GM12878 (cell line): Measurements from ENCODE around the gene APOBEC3H. TPM values are rescaled to one million over a fixed set of nuclear protein-coding genes. Genes with fewer than 3 reads are reported as not detected.

Experiments
- ATAC-seq: fragments of 200-7000 bp; cut with Tn5 transposase; 3 replicates; pipeline ENCODE4 v1.9.1; 2020; ENCODE audit warnings: mild to moderate bottlenecking, moderate library complexity
- BruUV-seq: library from RNA; stranded (reverse); fragments of 400-500 nt; replicated peaks from 2 replicates; lab custom pipeline; 2021; lab: Mats Ljungman, UMichigan
- CTCF ChIA-PET: fragments of 300-600 bp; sonication (Branson Sonifier 250); formaldehyde crosslinking; extraction: SDS; loops from one replicate; lab custom pipeline; 2021; ENCODE audit warnings: inconsistent platforms; lab: Yijun Ruan, JAX
- POLR2A ChIA-PET: fragments of 350-600 bp; formaldehyde crosslinking; extraction: SDS; loops from one replicate; lab custom pipeline; 2021; ENCODE audit warnings: inconsistent platforms; lab: Charles Lee
- RAD21 ChIA-PET: fragments of 300-600 bp; sonication (Branson Sonifier 250); formaldehyde crosslinking; loops from one replicate; lab custom pipeline; 2023; ENCODE audit warnings: antibody characterized with exemption; ENCODE audit not compliant: unreplicated experiment; lab: Charles Lee
- SMC1A ChIA-PET: fragments of 300-600 bp; sonication (Branson Sonifier 250); formaldehyde crosslinking; loops from one replicate; lab custom pipeline; 2023; ENCODE audit not compliant: unreplicated experiment, uncharacterized antibody; lab: Charles Lee
- DNase-seq: peaks from one replicate; pipeline ENCODE4 v3.0.0-alpha.2; 2011; ENCODE audit warnings: low read depth, low spot score
- FAIRE-seq: peaks from 3 replicates; lab custom pipeline; 2011; peaks lifted over from hg19 to GRCh38; lab: Jason Lieb, UNC
- H2AFZ ChIP-seq: 2 replicates; pipeline ENCODE4 v1.6.0; 2011; ENCODE audit warnings: low read depth, low read length, control low read depth; ENCODE audit not compliant: control insufficient read depth
- H3K27ac ChIP-seq: 2 replicates; pipeline ENCODE4 v1.5.1; 2011; ENCODE audit warnings: control low read depth; ENCODE audit not compliant: control insufficient read depth, insufficient read depth
- H3K27me3 ChIP-seq, 2 experiments: replicated peaks in 1 of 2; 2 replicates each; pipeline versions ENCODE4 v1.6.0 to v1.6.1; 2011; ENCODE audit warnings: low read length in 1 of 2; ENCODE audit not compliant: control insufficient read depth in 2 of 2, insufficient read depth in 2 of 2
- H3K36me3 ChIP-seq, 2 experiments: 2 replicates each; pipeline ENCODE4 v1.5.1; 2011; ENCODE audit warnings: low read length in 1 of 2; ENCODE audit not compliant: control insufficient read depth in 2 of 2, insufficient read depth in 2 of 2
- H3K4me1 ChIP-seq: 2 replicates; pipeline ENCODE4 v1.6.1; 2011; ENCODE audit warnings: mild to moderate bottlenecking, low read length, moderate library complexity, mixed read lengths; ENCODE audit not compliant: control insufficient read depth, insufficient read depth
- H3K4me2 ChIP-seq: 2 replicates; pipeline ENCODE4 v1.6.0; 2011; ENCODE audit warnings: control low read depth; ENCODE audit not compliant: control insufficient read depth, insufficient read depth
- H3K4me3 ChIP-seq: fragments of 200-600 bp; sonication (generic); 2 replicates; pipeline ENCODE4 v1.5.1; 2016
- H3K79me2 ChIP-seq: 2 replicates; pipeline ENCODE4 v1.6.0; 2011; ENCODE audit warnings: low read length; ENCODE audit not compliant: control insufficient read depth, insufficient read depth
- H3K9ac ChIP-seq: 2 replicates; pipeline ENCODE4 v1.8.0; 2011; ENCODE audit warnings: low read length, control low read depth, mixed read lengths; ENCODE audit not compliant: control insufficient read depth, insufficient read depth
- H3K9me3 ChIP-seq: replicated peaks from 3 replicates; pipeline ENCODE4 v1.5.1; 2011; ENCODE audit warnings: mild to moderate bottlenecking, low read length; ENCODE audit not compliant: control insufficient read depth, insufficient read depth
- H4K20me1 ChIP-seq: 2 replicates; pipeline ENCODE4 v1.6.0; 2011; ENCODE audit not compliant: control insufficient read depth, insufficient read depth
- BCLAF1 ChIP-seq: fragments of 450-650 bp; IDR thresholded peaks from 2 replicates; pipeline ENCODE4 v1.6.1; 2017; ENCODE audit warnings: antibody characterized with exemption, mild to moderate bottlenecking, moderate library complexity
- CBFB ChIP-seq: IDR thresholded peaks from 2 replicates; pipeline ENCODE4 v1.6.1; 2016; ENCODE audit warnings: antibody characterized with exemption, low read depth
- CHD4 ChIP-seq: fragments of 200-600 bp; sonication (generic); IDR thresholded peaks from 2 replicates; pipeline ENCODE4 v1.6.1; 2016; ENCODE audit warnings: mild to moderate bottlenecking
- CREB1 ChIP-seq: IDR thresholded peaks from 2 replicates; pipeline ENCODE4 v1.6.1; 2012; ENCODE audit warnings: low read depth, mild to moderate bottlenecking, inconsistent platforms
- CTCF ChIP-seq, 3 experiments: IDR thresholded peaks in 2 of 3; conservative IDR thresholded peaks in 1 of 3; 2 replicates each; pipeline ENCODE4 v1.5.1; 2011; ENCODE audit warnings: low read depth in 3 of 3, low read length in 3 of 3, mild to moderate bottlenecking in 3 of 3, control low read depth in 2 of 3, moderate library complexity in 2 of 3, inconsistent platforms in 1 of 3, mixed read lengths in 1 of 3; ENCODE audit not compliant: control insufficient read depth in 2 of 3, insufficient read depth in 1 of 3; ENCODE audit errors: extremely low read depth in 1 of 3
- ESRRA ChIP-seq: IDR thresholded peaks from 2 replicates; pipeline ENCODE4 v1.6.1; 2012; ENCODE audit warnings: mild to moderate bottlenecking, low read length, improper control_type of control experiment
- MEF2B ChIP-seq: fragments of 450-650 bp; IDR thresholded peaks from 2 replicates; pipeline ENCODE4 v1.6.1; 2018; ENCODE audit warnings: mild to moderate bottlenecking, moderate library complexity; ENCODE audit not compliant: partially characterized antibody, poor library complexity, severe bottlenecking
- MLLT1 ChIP-seq: fragments of 450-650 bp; IDR thresholded peaks from 2 replicates; pipeline ENCODE4 v1.6.1; 2016; ENCODE audit warnings: mild to moderate bottlenecking
- MTA2 ChIP-seq: fragments of 450-650 bp; IDR thresholded peaks from 2 replicates; pipeline ENCODE4 v1.6.1; 2016; ENCODE audit warnings: low read depth, mild to moderate bottlenecking, moderate library complexity
- MYB ChIP-seq: fragments of 150-350 bp; IDR thresholded peaks from 2 replicates; pipeline ENCODE4 v1.6.1; 2014; ENCODE audit warnings: mild to moderate bottlenecking, low read depth, low read length, borderline replicate concordance
- MYC ChIP-seq: IDR thresholded peaks from 2 replicates; pipeline ENCODE4 v1.6.1; 2011; ENCODE audit warnings: mild to moderate bottlenecking, low read length, moderate library complexity, inconsistent platforms; ENCODE audit not compliant: insufficient read depth, insufficient replicate concordance, insufficient read length, severe bottlenecking
- NFYB ChIP-seq: IDR thresholded peaks from 2 replicates; pipeline ENCODE4 v1.6.1; 2011; ENCODE audit warnings: low read depth, mild to moderate bottlenecking, low read length, improper control_type of control experiment, moderate library complexity; ENCODE audit not compliant: insufficient read depth
- NRF1 ChIP-seq: conservative IDR thresholded peaks from 2 replicates; pipeline ENCODE4 v1.6.1; 2011; ENCODE audit warnings: mild to moderate bottlenecking, low read depth, low read length, improper control_type of control experiment
- YY1 ChIP-seq: IDR thresholded peaks from 2 replicates; pipeline ENCODE4 v1.6.1; 2011; ENCODE audit warnings: low read depth, mild to moderate bottlenecking, low read length
- ZNF24 ChIP-seq: fragments of 450-650 bp; IDR thresholded peaks from 2 replicates; pipeline ENCODE4 v1.6.1; 2017; ENCODE audit warnings: antibody characterized with exemption, mild to moderate bottlenecking
- ZSCAN29 ChIP-seq: fragments of 450-650 bp; IDR thresholded peaks from 2 replicates; pipeline ENCODE4 v1.6.1; 2017; ENCODE audit warnings: mild to moderate bottlenecking, moderate library complexity
- WGBS: methylation state at CpG from one replicate; pipeline ENCODE4 v1.1.6; 2016; ENCODE audit warnings: low lambda C conversion rate; ENCODE audit not compliant: insufficient replicate concordance, insufficient coverage; ENCODE audit errors: missing lambda C conversion rate; 5-methylcytosine and 5-hydroxymethylcytosine counted together
- in situ Hi-C: fragments of 300-500 bp; cut with MboI; formaldehyde crosslinking; loops from 9 replicates; pipeline ENCODE4 v1.14.3; 2018; ENCODE audit warnings: mixed read lengths
- intact Hi-C: fragments of 100-400 bp; cut with micrococcal nuclease; formaldehyde crosslinking; loops from one replicate; pipeline ENCODE4 v1.14.2; 2022; ENCODE audit not compliant: unreplicated experiment
- polyA plus RNA-seq, 11 experiments: library from polyadenylated mRNA; depleted of rRNA in 4 of 11; unstranded in 6 of 11; stranded (reverse) in 5 of 11; fragments of >200 nt; fragmentation: Nextera tagmentation in 4 of 11; fragmentation: Illumina TruSeq in 1 of 11; extraction: Ambion mirVana in 4 of 11; extraction: Trizol in 1 of 11; gene quantifications; 1 replicate in 1 of 11; 2 replicates in 10 of 11; pipeline versions ENCODE4 v1.2.1 to v1.2.3, GENCODE V29; 2011 to 2016; ENCODE audit warnings: inconsistent platforms in 2 of 11, missing spikeins in 2 of 11, low read depth in 1 of 11
- total RNA-seq, 4 experiments: library from RNA; depleted of rRNA in 3 of 4; stranded (reverse); fragments of >200 nt in 3 of 4; fragmentation: Illumina TruSeq in 1 of 4; extraction: Trizol in 1 of 4; gene quantifications; 2 replicates each; pipeline versions ENCODE4 v1.2.1 to v1.2.3, GENCODE V29; 2013 to 2021

The APOBEC3H gene
- total and polyA plus RNA-seq, 10 of the 15 experiments (the other 5 are each of a cell fraction or from before 2014, with no cell fraction given): 7.5 to 23.0 (median 14.8) TPM

- ATAC-seq (no peak), DNase-seq (no peak)
- Histone ChIP-seq H3K27me3 (no peaks in the 10 kb centered on the region), H3K9ac (no peak overlapping the region), H3K79me2 (no peaks in the 10 kb centered on the region), H3K9me3 (no peaks in the 10 kb centered on the region), H3K27ac (no peak overlapping the region), H2AFZ (no peak overlapping the region), H3K4me2 (no peak overlapping the region)
- CTCF ChIA-PET: interaction anchor here (0.9 to 1.0 kb wide), 2 partner anchors 8 to 10 kb away, joined by 3 to 4 read pairs; no protein-coding TSS in a partner anchor
- WGBS: 73% methylated on average over 5 of the region's 5 CpGs
- BruUV-seq: no TSS peak
- SMC1A ChIA-PET: interaction anchor here (1.1 kb wide), 1 partner anchor 22 kb away, joined by 3 read pairs; no protein-coding TSS in a partner anchor
- TF ChIP-seq MEF2B (no peak), CHD4 (no peak), ESRRA (no peak), ZNF24 (no peak), BCLAF1 (no peak), CTCF (IDR thresholded peaks at IDR 0.05 in 2 of 3, conservative IDR thresholded peaks at IDR 0.05 in 1 of 3; ENCODE audit: control insufficient read depth in 2 of 3, extremely low read depth in 1 of 3, insufficient read depth in 1 of 3, low read depth in 3 of 3, low read length in 3 of 3) (no peak), MYB (no peak), NFYB (no peak), MYC (no peak), NRF1 (no peak), CREB1 (no peak), CBFB (no peak), MLLT1 (no peak), ZSCAN29 (no peak), MTA2 (no peak), YY1 (no peak)
- TF ChIP-seq, all 136 proteins: peak for 0
- peaks cover under 1 to 3% of the 10 kb centered on the region in 2 experiments; a peak in 1 of 4 replicates for H3K36me3 ChIP-seq
- peaks cover 31% of the 10 kb centered on the region for H3K4me1 ChIP-seq
- no peaks in the 10 kb centered on the region for H4K20me1 ChIP-seq
- no peak for FAIRE-seq
- intact Hi-C loops: no loop called here
- in situ Hi-C loops: no loop called here
- H3K4me3 ChIP-seq: no peak overlapping the region
- POLR2A ChIA-PET: interaction anchor here (0.6 to 1.6 kb wide), 3 partner anchors 8 to 73 kb away, joined by 4 to 6 read pairs (median 6); no protein-coding TSS in a partner anchor
- RAD21 ChIA-PET: no interaction called here
Measured at GRCh38 chr22:39088685-39089032, 8.4 kb upstream of the APOBEC3H start.
